Measurements from ENCODE around the gene RPS19. TPM values are rescaled to one million over a fixed set of nuclear protein-coding genes. Genes with fewer than 3 reads are reported as not detected.

RPS19 gene
- total and polyA plus RNA-seq, 7 donors: 593 to 2,236 (median 962) TPM

DNA sequence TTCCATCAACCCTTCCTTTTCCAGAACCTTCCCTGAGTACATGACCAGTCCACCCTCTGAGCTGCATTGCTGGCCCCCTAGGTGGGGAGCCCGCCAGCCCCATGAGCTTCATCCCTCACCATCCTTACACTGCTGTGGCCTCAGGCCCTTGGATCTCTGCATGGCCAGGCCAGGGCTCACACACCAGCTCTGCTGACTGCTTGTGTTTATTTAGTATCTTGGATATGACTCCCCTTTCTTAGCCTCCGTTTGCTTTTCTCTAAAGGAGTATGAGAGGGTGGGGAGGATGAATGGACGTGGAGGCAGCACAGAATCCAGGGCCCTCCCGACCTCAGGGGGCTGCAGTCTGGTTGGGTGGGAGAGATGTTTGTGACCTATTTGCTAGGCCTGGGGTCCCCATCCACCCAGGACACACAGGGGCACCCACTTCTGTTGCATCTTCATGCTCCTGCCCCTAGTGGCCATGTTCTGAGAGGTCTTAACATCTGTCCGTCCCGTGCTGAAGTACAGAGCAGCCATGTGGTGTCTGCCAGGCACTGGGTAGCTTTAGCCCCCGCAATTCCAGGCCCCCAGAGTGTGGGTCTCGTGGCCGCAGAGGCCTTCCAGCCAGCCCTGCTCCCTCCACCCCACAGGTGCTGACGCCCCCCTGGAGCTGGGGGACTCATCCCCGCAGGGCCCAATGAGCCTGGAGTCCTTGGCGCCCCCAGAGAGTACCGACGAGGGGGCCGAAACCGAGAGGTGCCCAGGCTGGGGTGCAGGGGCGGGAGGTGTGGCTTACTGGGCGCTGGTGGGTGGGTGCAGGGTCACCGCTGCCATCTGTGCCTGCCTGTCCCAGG lies 35.9 kb downstream of the RPS19 start:
- intact Hi-C loops (cut with DNase I): no loop called here
- H3K4me1 ChIP-seq: no peaks in the 10 kb centered on the region
- 80 to 82% (median 82%) methylated on average over 19 of the region's 19 CpGs for WGBS, 3 donors
- H3K9me3 ChIP-seq: no peaks in the 10 kb centered on the region
- H3K4me3 ChIP-seq: no peak overlapping the region
- H3K36me3 ChIP-seq (ENCODE audit: insufficient read depth in 1 of 2, low read depth in 1 of 2): peaks cover 5 to 65% of the 10 kb centered on the region in 2 donors
- TF ChIP-seq, protein P1, sequence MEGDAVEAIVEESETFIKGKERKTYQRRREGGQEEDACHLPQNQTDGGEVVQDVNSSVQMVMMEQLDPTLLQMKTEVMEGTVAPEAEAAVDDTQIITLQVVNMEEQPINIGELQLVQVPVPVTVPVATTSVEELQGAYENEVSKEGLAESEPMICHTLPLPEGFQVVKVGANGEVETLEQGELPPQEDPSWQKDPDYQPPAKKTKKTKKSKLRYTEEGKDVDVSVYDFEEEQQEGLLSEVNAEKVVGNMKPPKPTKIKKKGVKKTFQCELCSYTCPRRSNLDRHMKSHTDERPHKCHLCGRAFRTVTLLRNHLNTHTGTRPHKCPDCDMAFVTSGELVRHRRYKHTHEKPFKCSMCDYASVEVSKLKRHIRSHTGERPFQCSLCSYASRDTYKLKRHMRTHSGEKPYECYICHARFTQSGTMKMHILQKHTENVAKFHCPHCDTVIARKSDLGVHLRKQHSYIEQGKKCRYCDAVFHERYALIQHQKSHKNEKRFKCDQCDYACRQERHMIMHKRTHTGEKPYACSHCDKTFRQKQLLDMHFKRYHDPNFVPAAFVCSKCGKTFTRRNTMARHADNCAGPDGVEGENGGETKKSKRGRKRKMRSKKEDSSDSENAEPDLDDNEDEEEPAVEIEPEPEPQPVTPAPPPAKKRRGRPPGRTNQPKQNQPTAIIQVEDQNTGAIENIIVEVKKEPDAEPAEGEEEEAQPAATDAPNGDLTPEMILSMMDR (IDR thresholded peaks at IDR 0.05): no peak
- no peaks in the 10 kb centered on the region for H3K27me3 ChIP-seq (ENCODE audit: insufficient read depth in 3 of 3, low read length in 2 of 3)
- ATAC-seq: no peak
- H3K27ac ChIP-seq: no peak overlapping the region
- no peak for DNase-seq

DNA sequence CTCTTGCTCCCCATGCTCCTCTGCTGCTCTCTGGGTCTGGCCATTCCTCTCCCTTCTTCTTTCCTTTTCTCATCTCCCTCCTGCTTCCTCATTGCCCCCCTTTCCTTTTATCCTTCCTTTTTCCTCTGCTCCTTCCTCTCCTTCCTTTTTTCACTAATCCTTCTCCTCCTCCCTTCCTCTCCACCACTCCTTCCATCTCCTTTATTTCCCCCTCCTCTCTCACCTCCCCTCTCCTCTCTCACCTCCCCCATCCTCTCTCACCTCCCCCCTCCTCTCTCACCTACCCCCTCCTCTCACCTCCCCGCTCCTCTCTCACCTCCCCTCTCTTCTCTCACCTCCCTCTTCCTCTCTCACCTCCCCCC lies 36.5 kb downstream of the RPS19 start:
- DNase-seq: no peak
- H3K36me3 ChIP-seq (ENCODE audit: insufficient read depth in 1 of 2, low read depth in 1 of 2): peaks cover 5 to 70% of the 10 kb centered on the region in 2 donors
- H3K4me3 ChIP-seq: no peak overlapping the region
- intact Hi-C loops (cut with DNase I): no loop called here
- no peaks in the 10 kb centered on the region for H3K4me1 ChIP-seq
- WGBS, 3 donors: 100% methylated on average over 1 of the region's 1 CpG; no CpG with 5 or more reads in 1 of the 3 donors
- no peak overlapping the region for H3K27ac ChIP-seq
- ATAC-seq: no peak
- no peaks in the 10 kb centered on the region for H3K9me3 ChIP-seq
- no peaks in the 10 kb centered on the region for H3K27me3 ChIP-seq (ENCODE audit: insufficient read depth in 3 of 3, low read length in 2 of 3)
- TF ChIP-seq, protein P1 (IDR thresholded peaks at IDR 0.05): no peak

- WGBS, 3 donors: 90 to 95% methylated on average over 3 of the region's 3 CpGs; no CpG with 5 or more reads in 1 of the 3 donors
Measured at GRCh38 chr19:41897181-41897580, 37.1 kb downstream of the RPS19 start.

DNA sequence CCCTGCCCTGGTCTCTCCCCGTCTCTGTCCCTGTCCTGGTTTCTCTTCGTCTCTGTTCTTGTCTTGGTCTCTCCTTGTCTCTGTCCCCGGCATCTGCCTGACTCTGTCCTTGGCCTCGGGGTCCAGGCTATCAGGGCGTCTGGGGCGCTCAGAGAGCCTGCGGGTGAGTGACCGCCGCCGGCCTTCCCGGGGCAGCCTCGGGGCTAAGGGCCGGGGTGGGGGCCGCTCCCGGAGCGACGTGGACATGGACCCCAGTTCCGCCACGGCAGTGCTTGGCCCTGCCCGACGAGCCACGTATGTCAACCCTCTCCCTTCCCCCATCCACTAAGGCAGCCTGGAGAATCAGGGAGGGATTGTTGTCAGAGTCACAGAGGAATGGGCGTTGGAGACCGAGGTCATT lies 37.8 kb downstream of the RPS19 start:
- intact Hi-C loops (cut with DNase I): no loop called here
- H3K27me3 ChIP-seq (ENCODE audit: insufficient read depth in 3 of 3, low read length in 2 of 3): no peaks in the 10 kb centered on the region
- DNase-seq (no peak), ATAC-seq (no peak)
- WGBS, 3 donors: 89 to 91% (median 91%) methylated on average over 24 of the region's 24 CpGs
- H3K36me3 ChIP-seq (ENCODE audit: insufficient read depth in 1 of 2, low read depth in 1 of 2): peaks cover 9 to 72% of the 10 kb centered on the region in 2 donors
- no peak overlapping the region for H3K27ac ChIP-seq
- TF ChIP-seq, protein P1 (IDR thresholded peaks at IDR 0.05): no peak
- H3K4me3 ChIP-seq: no peak overlapping the region
- H3K9me3 ChIP-seq: no peaks in the 10 kb centered on the region
- no peaks in the 10 kb centered on the region for H3K4me1 ChIP-seq

More at GRCh38 chr19:41897181-41897580, 37.1 kb downstream of the RPS19 start:
- Histone ChIP-seq H3K27ac (no peak overlapping the region), H3K36me3 (ENCODE audit: insufficient read depth in 1 of 2, low read depth in 1 of 2) (peaks cover 5 to 72% of the 10 kb centered on the region in 2 donors), H3K4me1 (no peaks in the 10 kb centered on the region), H3K27me3 (ENCODE audit: insufficient read depth in 3 of 3, low read length in 2 of 3) (no peaks in the 10 kb centered on the region), H3K4me3 (no peak overlapping the region), H3K9me3 (no peaks in the 10 kb centered on the region)
- TF ChIP-seq, protein P1 (IDR thresholded peaks at IDR 0.05): no peak
- intact Hi-C loops (cut with DNase I): no loop called here
- ATAC-seq: no peak
- no peak for DNase-seq
